Measurements from ENCODE around the gene CARD9. TPM values are rescaled to one million over a fixed set of nuclear protein-coding genes. Genes with fewer than 3 reads are reported as not detected.

CARD9 gene
- polyA plus RNA-seq, 5 donors: 0.69 to 1.7 (median 1.0) TPM

DNA sequence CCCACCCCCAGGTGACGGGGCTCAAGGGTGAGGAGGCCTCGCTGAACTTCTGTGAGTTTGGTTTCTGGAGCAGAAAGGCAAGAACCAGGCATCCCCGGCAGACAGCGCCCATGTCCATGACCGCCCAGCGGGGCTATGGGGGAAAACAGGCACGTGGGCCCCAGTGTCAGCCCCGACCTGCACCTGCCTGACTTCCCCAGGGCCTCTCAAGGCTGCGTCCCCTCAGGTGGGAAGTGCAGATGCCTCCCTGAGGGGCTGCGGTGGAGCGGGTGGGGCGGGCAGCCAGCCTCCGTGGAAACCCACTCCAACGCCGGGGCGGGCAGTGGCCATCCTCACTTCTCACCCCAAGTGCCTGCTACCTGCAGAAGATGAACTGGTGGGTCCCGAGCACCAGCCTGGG, 6.9 kb upstream of the CARD9 start:
- DNase-seq: no peak

DNA sequence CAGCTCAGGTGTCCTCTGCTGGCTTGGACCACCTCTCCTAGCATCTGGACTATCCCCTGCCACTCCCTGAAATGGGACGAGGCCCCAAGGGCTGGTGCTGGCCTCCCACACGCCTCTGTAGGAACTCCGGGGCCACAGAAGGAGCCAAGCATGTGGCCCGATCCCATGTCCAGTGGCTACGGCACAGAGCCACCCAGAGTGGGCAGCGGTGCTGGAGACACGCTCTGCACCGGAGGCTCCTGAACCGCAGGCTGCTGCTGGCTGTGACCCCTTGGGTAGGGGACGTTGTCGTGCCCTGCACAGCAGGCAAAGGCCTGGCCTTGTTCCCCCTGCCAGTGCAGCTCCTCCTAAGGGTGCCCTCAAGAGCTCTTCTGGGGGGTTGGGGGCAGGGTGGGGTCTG, 6.4 kb upstream of the CARD9 start:
- DNase-seq: no peak

- no peak for DNase-seq
Observed at GRCh38 chr9:136379401-136379800, 5.9 kb upstream of the CARD9 start.

GRCh38 chr9:136379003-136379287, 5.5 kb upstream of the CARD9 start:
- no peak for DNase-seq

GRCh38 chr9:136378170-136379002, 4.9 kb upstream of the CARD9 start:
- no peak for DNase-seq

- no peak for DNase-seq
Observed at GRCh38 chr9:136377341-136378169, 4.1 kb upstream of the CARD9 start.

DNA sequence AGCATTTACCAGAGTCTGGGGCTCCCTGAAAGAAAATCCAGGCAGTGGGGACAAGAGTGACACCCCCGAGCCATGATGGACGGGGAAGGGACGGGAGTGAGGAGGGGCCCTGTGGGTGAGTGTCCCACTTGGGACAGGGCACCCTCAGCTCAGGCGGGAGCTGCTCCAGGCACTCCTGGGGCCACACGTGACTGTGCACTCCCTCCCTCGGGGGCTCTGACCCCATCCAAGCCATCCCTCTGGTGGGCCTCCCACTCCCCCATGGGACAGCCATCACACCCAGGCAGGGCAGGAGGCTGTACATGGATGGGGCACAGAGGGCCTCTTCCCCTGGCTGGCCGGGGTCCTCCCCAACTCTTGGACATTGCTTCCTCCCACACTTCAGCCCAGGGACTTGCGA, 3.0 kb upstream of the CARD9 start:
- DNase-seq: no peak

- DNase-seq: no peak
Observed at GRCh38 chr9:136375096-136375495, 1.6 kb upstream of the CARD9 start.

DNA sequence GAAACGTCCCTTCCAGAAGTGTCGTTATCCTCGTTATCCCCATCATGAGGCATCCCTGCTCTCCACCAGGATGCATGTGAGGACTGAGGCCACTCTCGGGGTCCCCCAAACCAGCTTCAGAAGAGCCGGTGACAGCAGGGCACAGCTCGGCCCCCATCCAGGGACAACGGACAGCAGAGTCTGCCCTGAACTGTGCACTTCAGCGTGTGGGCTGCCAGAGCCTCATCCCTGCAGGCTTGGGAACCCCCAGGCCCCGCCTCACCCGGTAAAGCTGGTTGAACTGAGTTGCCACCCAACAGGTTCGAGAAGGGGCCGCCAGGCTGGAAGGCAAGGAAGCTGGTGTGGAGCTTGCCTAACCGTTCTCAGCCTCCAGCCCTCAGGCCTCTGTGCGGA, 710 bp upstream of the CARD9 start:
- no peak for DNase-seq

GRCh38 chr9:136372561-136373299, 739 bp downstream of the CARD9 start:
- peak; percentile 48 to 60 for DNase-seq

DNA sequence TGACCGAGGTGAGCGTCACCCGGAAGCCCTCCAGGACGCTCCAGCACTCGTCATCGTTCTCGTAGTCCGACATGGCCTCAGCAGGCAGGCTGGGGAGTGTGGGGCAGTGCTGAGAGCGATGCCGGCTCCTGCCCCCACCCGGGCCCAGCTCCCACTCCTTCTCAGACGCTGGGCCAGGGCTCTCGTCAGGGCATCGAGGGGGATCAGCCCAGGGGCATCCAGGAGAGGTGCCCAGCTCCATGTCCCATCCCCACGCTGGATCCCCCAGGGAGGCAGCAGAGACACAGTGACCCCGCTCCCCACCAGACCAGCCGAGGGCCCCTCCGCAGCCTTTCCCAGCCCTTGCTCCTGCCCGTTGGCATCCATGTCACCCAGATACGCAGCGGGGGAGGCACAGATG, 1.5 kb downstream of the CARD9 start:
- DNase-seq: no peak

DNA sequence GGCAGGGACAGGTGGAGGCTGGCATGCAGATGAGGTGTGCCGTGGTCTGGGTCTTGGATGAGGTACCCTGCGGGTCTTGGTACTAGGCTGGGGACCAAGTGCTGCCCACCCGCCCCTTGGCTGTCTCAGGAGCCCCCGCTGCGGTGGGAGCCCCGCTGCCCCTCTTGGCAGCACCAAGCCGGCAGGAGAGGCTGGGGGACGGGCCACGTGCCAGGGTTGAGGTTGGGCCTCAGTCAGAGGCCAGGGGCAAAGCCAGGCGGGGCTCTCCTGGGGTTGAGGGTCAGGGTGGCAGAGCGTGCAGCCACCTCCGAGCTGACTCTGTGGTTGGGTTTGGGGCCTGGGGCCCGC, 2.0 kb downstream of the CARD9 start:
- no peak for DNase-seq

DNA sequence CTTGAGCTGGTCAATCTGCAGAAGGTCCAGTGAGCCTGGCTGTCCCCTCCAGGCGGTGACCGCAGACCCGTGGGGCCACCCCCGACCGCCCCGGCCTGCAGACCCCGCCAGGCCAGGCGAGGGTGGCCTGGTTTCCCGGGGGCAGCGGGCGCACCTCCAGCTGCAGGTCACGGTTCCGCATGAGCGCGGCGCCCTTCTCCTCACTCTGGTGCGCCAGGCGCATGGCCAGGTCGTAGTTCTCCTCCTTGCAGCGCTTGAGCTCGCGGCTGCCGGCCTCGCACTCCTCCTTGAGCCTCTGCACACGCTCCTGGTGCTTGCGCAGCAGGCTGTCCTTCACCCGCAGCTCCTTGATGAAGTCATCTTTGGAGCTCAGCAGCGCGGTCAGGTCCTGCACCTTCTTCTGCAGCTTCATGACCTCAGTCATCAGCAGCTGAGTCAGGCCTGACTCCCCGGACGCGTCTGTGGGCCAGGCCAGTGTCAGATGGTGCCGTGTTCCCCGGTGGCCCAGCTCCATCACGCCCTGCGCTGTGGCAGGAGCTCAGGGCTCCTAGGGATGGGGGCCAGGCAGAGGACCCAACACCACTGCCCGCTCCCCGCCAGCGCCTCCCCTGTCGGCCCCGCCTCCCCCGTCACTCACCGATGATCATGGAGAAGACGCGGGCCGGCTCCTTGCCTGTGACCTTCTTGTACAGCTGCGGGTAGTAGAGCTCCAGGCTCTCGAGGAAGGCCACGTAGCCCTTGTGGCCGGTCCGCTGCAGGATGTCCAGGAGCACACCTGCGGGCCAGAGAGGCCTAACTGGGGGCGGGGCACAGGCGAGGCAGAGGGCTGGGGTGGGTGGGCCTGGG, 2.6 kb downstream of the CARD9 start:
- no peak for DNase-seq

DNA sequence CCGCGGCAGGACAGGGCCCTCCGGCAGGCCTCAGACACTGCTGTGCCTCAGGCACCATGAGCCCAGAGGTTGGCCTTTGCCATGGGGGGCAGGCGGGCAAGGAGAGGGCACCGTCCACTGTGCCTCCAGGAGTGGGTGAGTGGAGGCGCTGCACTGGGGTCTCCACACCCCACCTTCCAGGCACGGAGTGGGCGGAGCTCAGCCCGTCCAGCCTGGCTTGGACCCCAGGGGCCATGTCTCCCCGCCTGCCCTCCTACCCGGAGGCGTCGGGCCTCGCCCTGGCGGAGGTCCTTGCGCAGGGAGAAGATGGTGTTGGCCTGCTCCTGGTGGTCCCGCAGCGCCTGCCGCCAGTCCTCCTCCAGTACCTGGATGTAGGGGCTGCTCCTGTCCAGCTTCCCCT, 3.4 kb downstream of the CARD9 start:
- no peak for DNase-seq

DNA sequence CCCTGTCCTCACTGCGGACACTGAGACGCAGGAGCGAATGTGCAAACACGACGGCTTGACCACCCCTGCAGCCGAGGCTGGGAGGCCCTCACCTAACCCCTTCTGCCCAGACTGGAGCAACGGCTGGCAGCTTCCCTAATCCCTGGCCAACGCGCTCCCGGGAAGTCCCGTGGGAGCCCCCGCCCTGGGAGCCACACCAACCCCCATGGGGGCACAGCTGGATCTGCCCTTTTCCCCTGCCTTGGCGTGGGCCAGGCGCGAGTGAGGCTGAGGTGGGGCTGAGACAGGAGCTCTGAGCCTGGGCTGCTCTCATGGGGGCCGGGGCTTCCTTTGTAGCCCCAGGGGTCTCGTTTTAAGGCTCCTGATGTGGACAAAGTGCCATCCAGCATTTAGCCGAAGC, 5.3 kb downstream of the CARD9 start:
- DNase-seq: no peak

DNA sequence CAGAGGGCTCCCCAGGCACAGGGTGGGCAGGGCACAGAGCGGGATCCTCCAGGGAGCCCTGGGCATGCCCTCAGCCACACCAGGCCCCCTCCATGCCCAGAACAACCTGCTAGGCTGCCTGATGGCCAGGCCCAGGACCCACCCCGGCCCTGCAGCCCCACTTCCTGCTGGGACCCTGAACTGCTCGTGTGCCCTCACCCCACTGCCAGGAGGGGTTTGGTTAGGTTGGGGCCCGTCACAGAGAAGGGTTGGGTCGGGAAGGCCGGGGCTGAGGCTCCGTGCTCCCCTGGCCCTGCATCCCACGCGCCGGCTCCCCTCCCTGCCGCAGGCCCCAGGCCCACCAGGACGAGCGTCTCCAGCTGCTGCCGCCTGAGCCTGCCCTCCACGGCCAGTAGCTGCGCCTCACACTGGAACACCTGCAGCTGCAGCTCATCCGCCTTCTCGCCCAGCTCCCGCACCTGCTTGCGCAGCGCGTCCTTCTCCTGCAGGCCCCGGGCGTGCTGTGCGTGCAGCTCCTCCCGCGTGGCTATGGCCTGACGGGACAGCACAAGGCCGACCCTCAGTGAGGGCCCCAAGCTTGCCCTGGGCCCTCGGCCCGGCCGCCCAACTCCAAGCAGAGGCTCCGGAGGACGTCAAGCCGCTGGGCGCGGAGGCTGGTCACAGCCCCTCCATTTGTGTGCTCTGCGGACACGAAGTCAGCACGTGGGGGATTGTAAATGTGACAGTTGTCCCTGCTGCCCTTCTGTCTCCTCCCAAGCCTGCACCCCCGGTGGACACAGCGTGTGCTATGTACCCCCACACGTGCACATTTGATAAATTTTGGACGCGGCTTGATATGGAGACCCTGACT, 5.9 kb downstream of the CARD9 start:
- no peak for DNase-seq

DNA sequence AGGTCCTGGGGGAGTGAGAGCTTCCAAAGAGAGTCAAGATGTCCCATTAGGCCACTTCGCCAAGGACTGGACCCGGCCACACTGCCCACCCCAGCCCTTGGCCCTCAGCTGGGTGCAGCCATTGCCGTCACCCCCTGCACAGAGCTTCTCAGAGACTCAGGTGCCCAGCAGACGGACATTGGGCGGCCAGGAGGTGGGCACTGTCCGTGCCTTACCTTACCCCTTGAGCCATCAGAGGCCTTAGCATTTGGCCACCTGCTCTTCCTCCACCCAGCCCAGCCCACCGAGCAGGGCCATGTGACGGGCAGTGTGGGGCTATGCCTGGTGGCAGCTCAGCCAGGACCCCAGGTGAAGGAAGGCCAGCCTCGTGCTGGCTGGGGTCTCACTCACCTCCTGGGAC, 6.6 kb downstream of the CARD9 start:
- DNase-seq: no peak

GRCh38 chr9:136365775-136366222, 7.7 kb downstream of the CARD9 start:
- DNase-seq: no peak

GRCh38 chr9:136364942-136365774, 8.3 kb downstream of the CARD9 start:
- no peak for DNase-seq
